ENCODE data around the gene GRK3.

Gene GRK3

GRCh38 chr22:25742918-25743708 lies 178.6 kb downstream of the GRK3 start:
- no peak for DNase-seq

- no peak for DNase-seq
These were observed 180.2 kb downstream of the GRK3 start for GRCh38 chr22:25744694-25745093.

DNA sequence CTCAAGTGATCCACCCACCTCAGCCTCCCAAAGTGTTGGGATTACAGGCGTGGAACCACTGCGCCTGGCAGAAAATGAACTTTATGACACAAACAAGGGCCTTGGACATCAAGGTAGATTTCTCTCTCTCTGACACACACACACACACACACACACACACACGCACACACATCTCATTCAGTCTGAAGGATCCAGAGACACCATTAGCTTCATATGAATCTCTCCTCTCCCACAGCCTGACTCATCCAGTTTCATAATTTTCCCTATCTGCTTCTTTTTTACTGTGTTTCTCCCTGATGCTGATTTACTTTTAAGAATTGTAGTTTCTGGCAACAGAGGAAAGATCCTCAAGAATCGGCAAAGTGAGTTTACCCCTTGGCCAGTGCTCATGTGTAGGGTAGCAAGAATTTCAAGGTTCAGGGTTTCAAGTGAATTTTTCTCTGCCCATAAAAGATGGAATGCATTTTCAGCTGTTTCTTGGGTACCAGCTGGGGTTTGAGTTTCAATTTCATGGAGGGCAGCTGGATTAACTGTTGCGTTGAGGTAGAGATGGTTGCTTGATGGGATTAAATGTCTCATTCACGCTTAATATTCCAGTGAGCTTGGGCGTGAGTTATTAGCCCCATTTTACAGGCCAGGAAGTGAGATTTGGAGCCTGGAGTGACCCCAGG lies 181.0 kb downstream of the GRK3 start:
- no peak for DNase-seq

DNA sequence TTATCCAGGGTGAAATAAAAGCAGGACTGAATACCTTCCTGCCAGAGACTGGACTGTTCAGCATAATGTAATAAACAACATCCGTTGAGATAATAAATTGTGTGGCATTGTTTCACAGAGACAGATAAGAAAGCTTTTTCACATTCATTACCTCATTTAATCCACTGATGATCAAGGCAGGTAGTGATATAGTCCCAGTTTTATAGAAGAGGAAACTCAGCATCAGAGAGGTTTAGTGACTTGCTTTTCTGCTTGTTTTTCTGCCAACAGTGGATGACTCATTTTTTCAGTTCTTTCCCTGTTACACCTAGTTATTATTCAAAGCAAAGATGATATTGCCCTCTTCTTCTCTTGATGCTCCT lies 181.5 kb downstream of the GRK3 start:
- no peak for DNase-seq

- DNase-seq, result no peak
These were observed 182.9 kb downstream of the GRK3 start for GRCh38 chr22:25747245-25747944.

DNA sequence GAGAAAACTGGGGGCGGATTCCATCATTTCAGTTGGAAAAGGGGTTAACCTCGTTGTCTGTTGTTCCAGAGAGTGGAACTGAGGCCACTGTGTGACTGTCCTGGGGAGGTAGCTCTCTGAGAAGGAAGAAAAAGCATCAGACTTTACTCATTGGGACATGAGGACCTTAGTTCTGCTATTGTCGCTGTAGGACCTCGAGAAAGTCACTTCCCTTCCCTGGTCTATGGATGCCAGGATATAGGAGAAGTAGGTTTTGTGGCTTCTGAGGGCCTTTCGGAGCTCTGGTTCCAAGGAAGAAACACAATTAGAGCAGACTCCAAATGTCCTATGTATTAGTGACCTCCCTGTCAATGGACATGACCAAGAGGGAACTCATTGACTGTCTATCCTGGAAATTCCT lies 183.7 kb downstream of the GRK3 start:
- DNase-seq, result no peak

GRCh38 chr22:25748704-25749103 lies 184.2 kb downstream of the GRK3 start:
- DNase-seq, result no peak

DNA sequence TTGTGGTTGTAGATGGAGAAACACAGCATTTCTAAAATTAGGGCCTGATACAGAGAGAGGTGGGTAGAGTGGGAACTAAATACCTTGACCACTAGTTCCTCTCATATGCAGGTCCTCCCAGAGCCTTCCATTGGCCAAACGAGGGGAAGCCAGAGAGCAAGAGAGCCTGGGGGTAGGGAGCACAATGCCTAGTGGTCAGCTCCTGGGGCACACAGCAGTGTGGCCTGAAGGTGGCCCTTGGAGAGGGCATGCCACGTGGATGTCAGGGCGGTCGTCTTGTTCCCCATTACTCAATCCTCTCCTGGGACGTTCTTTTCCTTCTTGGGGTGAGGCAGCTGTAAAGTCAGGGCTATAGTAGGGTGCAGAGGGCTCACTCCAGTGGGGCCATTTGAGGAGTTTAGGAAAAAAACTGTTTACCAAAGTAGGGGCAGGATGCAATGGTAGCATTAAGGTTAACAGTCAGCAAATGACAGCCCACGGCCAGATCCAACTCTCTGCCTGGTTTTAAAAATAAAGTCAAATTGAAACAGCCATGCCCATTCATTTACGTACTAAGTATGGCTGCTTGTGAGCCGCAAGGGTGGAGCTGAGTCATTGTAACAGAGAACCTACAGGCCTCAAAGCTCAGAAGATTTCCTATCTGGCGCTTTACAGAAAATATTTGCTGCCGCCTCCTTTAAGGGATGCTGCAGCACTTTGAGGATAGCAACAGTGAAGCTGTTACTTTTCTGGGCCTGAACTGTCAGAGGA lies 185.1 kb downstream of the GRK3 start:
- no peak for DNase-seq

GRCh38 chr22:25750569-25751173 lies 186.2 kb downstream of the GRK3 start:
- no peak for DNase-seq

DNA sequence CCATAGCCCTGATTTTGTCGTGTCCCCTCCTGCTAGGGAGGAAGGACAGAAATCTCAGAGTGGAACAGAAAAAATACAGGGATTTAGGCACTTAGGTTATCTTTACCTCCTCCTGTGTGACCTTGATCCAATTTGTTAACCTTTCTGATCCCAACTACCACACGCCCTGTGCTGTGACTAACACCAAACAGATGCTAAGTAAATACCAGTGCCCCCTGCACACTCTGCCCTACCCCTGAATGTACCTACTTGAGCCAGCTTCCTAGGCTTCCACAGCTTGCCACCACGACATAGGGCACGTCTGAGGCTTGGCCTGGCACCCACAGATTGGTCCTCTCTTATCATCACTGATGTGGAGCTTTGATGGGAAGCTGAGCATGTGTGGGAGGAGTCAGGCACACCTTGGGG lies 186.7 kb downstream of the GRK3 start:
- no peak for DNase-seq

DNA sequence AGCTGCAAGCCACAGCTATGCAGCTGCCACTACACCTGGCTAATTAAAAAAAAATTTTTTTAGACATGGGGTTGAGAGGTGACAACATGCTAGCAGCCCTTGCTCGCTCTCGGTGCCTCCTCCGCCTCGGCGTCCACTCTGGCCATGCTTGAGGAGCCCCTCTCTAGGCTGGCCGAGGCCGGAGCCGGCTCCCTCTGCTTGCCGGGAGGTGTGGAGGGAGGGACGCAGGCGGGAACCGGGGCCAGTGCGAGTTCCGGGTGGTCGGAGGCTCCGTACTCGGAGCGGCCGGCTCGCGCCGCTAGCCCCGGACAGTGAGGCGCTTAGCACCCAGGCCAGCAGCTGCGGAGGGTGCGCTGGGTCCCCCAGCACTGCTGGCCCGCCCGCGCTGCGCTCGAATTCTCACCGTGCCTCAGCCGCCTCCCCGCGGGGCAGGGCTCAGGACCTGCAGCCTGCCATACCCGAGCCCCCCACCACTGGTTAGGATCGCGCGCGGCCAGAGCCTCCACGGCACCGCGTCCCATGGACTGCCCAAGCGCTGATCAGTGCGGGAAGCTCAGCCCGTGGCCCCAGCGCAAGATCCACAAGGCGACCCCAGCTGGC lies 188.2 kb downstream of the GRK3 start:
- no peak for DNase-seq

GRCh38 chr22:25753252-25753651 lies 188.8 kb downstream of the GRK3 start:
- DNase-seq, result no peak

DNA sequence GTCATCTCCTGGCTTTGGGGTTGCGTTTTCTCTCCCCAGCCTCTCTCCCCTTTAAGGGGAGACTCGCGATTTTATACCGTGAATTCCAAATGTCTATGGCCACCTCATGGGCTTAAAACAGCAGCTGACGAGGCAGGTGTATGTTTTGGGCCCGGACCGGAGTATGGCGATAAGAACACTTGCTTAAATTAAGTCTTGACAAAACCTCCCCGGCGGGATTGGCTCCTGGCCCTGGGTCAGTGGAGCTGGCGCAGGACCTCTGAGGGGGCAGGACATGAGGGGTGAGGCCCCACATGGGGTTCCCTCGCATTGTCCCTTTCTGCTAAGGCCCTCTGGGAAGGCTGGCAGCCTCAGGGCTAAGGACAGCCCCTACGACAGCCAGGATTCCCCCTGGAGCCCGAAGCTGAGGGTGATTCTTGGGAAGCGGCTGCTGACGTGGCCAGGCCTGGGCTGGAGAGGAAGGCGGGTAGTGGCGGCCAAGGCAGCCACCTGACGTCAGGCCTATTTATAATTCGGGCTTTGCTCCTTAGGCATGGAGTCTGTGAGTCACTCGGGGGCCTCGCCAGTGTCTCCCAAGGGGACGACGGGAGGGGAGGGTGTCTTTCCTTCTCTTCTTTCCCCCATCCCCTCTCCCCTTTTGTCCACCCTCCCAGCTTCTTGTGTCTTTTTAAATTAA lies 190.2 kb downstream of the GRK3 start:
- DNase-seq, result no peak

DNA sequence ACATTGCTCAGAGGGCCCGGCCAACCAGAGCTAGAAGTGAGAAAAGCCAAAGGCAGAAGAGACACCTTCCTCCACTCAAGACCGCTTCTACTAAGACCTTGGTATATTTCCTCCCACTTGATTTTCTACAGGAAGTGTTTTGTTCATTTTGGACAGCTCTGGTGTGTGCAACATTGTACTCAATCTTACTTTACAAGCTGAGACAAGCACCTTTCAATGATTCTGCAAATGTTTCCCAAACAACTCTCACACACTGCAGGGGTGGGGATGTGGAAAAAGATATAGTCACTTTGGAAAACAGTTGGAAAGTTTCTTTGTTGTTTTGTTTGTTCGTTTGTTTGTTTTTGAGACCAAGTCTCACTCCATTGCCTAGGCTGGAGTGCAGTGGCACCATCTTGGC lies 193.2 kb downstream of the GRK3 start:
- DNase-seq, result no peak

DNA sequence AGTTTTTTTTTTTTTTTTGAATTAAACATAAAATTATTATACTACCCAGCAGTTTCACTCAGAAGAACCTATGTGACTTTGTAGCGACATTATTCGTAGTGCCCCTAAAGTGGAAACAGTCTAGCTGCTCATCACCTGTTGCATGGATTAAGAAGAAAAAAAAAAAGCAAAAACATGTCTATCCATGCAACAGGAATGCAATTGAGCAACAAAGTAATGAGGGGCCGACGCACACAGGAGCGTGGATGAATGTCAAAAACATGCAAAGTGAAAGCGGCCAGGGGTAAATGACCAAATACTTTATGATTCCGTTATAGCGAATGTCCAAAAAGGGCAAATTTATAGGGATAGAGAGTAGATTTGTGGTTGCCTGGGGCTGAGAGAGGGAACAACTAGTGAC lies 193.8 kb downstream of the GRK3 start:
- DNase-seq, result no peak

- no peak for DNase-seq
These were observed 195.4 kb downstream of the GRK3 start for GRCh38 chr22:25759825-25760231.

- DNase-seq, result no peak
These were observed 195.8 kb downstream of the GRK3 start for GRCh38 chr22:25760294-25760693.

DNA sequence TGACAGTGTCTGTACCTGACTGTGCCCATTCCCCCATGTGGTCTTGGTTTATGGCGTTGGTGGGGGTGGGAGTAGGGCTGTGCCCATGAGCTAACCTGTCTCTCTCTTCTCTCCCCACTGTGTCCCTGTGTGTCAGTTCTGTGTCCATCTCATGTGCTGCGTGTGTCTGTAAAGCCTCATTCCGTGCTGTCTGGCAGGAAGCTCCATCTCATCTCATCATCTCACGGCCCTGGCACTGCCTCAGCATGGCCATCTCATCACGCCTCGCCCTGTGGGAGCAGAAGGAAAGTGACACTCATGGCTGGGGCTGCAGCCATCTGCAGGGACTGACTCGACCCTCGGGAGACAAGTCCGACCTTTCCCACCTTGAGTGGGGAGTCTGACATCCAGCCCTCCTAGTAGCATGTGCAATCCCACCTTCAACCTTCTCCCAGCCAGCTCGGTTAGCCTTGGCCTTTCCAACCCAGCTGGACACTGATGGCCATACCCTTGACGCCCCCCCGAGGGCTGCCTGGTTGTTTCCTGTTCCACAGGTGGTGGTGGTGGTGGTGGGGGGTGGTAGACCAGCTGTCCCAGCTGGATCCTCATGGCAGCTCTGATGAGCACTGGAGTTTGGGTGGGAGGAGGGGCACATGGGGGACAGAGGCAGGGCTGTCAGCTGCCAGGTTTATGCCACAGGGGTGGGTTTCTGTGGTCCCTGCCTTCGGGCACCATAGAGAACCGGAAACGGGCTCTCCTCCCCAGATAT lies 196.5 kb downstream of the GRK3 start:
- no peak for DNase-seq

DNA sequence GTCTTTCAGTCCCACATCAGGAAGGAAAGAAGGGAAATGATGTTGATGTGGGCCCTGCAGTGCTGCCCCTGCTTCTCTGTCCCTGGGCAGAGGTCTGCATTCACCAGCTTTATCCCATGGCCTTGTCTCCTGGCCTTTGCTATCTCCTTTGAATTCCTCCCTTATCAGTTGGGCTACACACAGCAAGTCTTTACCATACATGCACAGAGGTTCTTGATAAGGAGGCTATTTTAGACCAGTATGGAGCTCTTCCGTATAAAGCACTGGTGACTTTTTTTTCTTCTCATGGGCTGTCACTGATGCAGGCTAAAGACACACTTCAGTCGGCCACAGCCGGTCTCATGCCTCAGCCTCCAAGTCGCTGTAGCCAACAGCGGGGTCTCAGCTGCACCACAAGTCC lies 197.7 kb downstream of the GRK3 start:
- no peak for DNase-seq

DNA sequence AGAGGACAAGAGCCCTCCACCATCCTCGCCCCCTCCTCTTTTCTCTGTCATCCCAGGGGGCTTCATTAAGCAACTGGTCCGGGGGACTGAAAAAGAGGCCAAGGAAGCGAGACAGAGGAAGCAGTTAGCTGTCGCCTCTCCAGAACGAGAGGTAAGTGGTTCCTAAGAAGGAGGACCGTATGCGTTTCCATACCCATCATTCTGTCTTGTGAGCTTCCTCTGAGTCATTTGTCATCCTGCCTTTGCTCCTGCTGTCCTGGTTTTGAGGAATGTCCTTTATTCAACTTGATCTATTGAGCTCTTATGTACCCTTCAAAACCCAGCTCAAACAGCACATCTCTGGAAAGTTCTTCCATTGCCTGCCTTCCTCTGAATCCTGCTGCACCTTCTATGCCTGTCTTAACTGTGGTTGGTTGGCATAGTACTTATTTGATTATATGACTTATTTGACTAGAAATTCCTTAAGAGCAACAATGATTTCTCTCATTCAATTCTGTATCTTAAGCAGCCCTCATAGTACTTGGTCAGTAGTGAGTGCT lies 198.8 kb downstream of the GRK3 start:
- DNase-seq, result no peak

Data from CD4-positive, alpha-beta T cell treated with Interleukin-1 beta for 1 hour (primary cell).